HCT116 (cell line): Measurements from ENCODE around the gene ANKRD39. TPM values are rescaled to one million over a fixed set of nuclear protein-coding genes. Genes with fewer than 3 reads are reported as not detected.
A peak's percentile ranks its signal among the peaks of the same experiment; 100 is the strongest.

Source experiments
- ATAC-seq: fragments of 200-7000 bp; cut with Tn5 transposase; 2 replicates; pipeline ENCODE4 v1.9.1; 2020; ENCODE audit warnings: mild to moderate bottlenecking, moderate library complexity
- BruUV-seq: library from RNA; stranded (reverse); fragments of 400-500 nt; replicated peaks from 2 replicates; lab custom pipeline; 2021; lab: Mats Ljungman, UMichigan
- CTCF ChIA-PET: fragments of 300-600 bp; sonication (Branson Sonifier 250); formaldehyde crosslinking; loops from one replicate; lab custom pipeline; 2021; ENCODE audit warnings: antibody characterized with exemption; lab: Charles Lee
- POLR2A ChIA-PET: fragments of 300-600, 350-600 bp; sonication (Branson Sonifier 250); formaldehyde crosslinking; loops from one replicate; lab custom pipeline; 2021; ENCODE audit warnings: antibody characterized with exemption; lab: Charles Lee
- RAD21 ChIA-PET, 2 experiments: fragments of 300-600 bp; sonication (Branson Sonifier 250); formaldehyde crosslinking; loops; one replicate each; lab custom pipeline; 2023; ENCODE audit warnings: low total read pairs in 2 of 2; ENCODE audit not compliant: uncharacterized antibody in 2 of 2, unreplicated experiment in 2 of 2, low non-redundant PET in 1 of 2; lab: Charles Lee
- DNase-seq: peaks from one replicate; pipeline ENCODE4 v3.0.0-alpha.2; 2010; ENCODE audit warnings: low read depth, low spot score
- H2AFZ ChIP-seq: fragments of 200-600 bp; shearing (Covaris generic), sonication (generic); 2 replicates; pipeline ENCODE4 v1.6.1; 2017; ENCODE audit warnings: low read depth, mixed run types, mixed read lengths, antibody characterized with exemption, low read length; ENCODE audit not compliant: poor library complexity, severe bottlenecking
- H3K27ac ChIP-seq: 2 replicates; pipeline ENCODE4 v1.5.1; 2012; ENCODE audit warnings: low read depth, low read length
- H3K27me3 ChIP-seq: fragments of 200-600 bp; sonication (generic); 2 replicates; pipeline ENCODE4 v1.6.1; 2016; ENCODE audit warnings: mixed run types, low read length, mixed read lengths; ENCODE audit not compliant: insufficient read depth
- H3K36me3 ChIP-seq, 2 experiments: fragments of 200-500 bp in 1 of 2; fragments of 200-600 bp in 1 of 2; sonication (Bioruptor generic) in 1 of 2; sonication (generic) in 1 of 2; 2 replicates each; pipeline versions ENCODE4 v1.5.1 to v1.6.1; 2014 to 2016; ENCODE audit warnings: low read length in 2 of 2, inconsistent platforms in 1 of 2, mixed read lengths in 1 of 2, mixed run types in 1 of 2; ENCODE audit not compliant: insufficient read depth in 2 of 2, control insufficient read depth in 1 of 2
- H3K4me1 ChIP-seq, 2 experiments: fragments of 200-600 bp in 1 of 2; sonication (generic) in 1 of 2; 2 replicates each; pipeline versions ENCODE4 v1.5.1 to v1.6.1; 2012 to 2017; ENCODE audit warnings: low read length in 2 of 2, inconsistent platforms in 1 of 2, mild to moderate bottlenecking in 1 of 2, mixed read lengths in 1 of 2, mixed run types in 1 of 2, moderate library complexity in 1 of 2; ENCODE audit not compliant: insufficient read depth in 2 of 2, control insufficient read depth in 1 of 2
- H3K4me2 ChIP-seq: fragments of 200-600 bp; sonication (generic); 2 replicates; pipeline ENCODE4 v1.6.1; 2017; ENCODE audit warnings: mixed run types, low read length, mixed read lengths
- H3K4me3 ChIP-seq, 2 experiments: fragments of 200-600 bp in 1 of 2; sonication (generic) in 1 of 2; replicated peaks in 1 of 2; 2 replicates each; pipeline ENCODE4 v1.5.1; 2011 to 2016; ENCODE audit warnings: low read length in 2 of 2, control low read depth in 1 of 2, low read depth in 1 of 2, mild to moderate bottlenecking in 1 of 2, mixed read lengths in 1 of 2, mixed run types in 1 of 2
- H3K79me2 ChIP-seq: fragments of 200-600 bp; sonication (generic); 2 replicates; pipeline ENCODE4 v1.6.1; 2017; ENCODE audit warnings: mild to moderate bottlenecking, mixed run types, low read length, moderate library complexity, mixed read lengths; ENCODE audit not compliant: insufficient read depth
- H3K9ac ChIP-seq: fragments of 200-600 bp; sonication (generic); 2 replicates; pipeline ENCODE4 v1.6.1; 2016; ENCODE audit warnings: low read length, mixed read lengths
- H3K9me2 ChIP-seq: fragments of 200-600 bp; sonication (generic), shearing (Covaris generic); 2 replicates; pipeline ENCODE4 v1.6.1; 2017; ENCODE audit warnings: mixed run types, mild to moderate bottlenecking, moderate library complexity; ENCODE audit not compliant: insufficient read depth
- H3K9me3 ChIP-seq, 2 experiments: fragments of 200-500 bp in 1 of 2; fragments of 200-600 bp in 1 of 2; sonication (Bioruptor generic) in 1 of 2; sonication (generic) in 1 of 2; 2 replicates each; pipeline ENCODE4 v1.6.1; 2014 to 2017; ENCODE audit warnings: low read length in 2 of 2, mixed read lengths in 2 of 2, inconsistent platforms in 1 of 2, low read depth in 1 of 2, mild to moderate bottlenecking in 1 of 2, mixed run types in 1 of 2, moderate library complexity in 1 of 2; ENCODE audit not compliant: control insufficient read depth in 1 of 2, insufficient read depth in 1 of 2
- H4K20me1 ChIP-seq: fragments of 200-600 bp; sonication (generic), shearing (Covaris generic); 2 replicates; pipeline ENCODE4 v1.6.1; 2017; ENCODE audit warnings: mixed run types, mild to moderate bottlenecking, moderate library complexity; ENCODE audit not compliant: insufficient read depth
- CBX3 ChIP-seq: IDR thresholded peaks from 2 replicates; pipeline ENCODE4 v1.6.1; 2012; ENCODE audit warnings: low read depth
- EGR1 ChIP-seq: IDR thresholded peaks from 2 replicates; pipeline ENCODE4 v1.6.1; 2012; ENCODE audit warnings: low read depth
- FOSL1 ChIP-seq: IDR thresholded peaks from 2 replicates; pipeline ENCODE4 v1.6.1; 2012; ENCODE audit warnings: low read depth
- POLR2AphosphoS5 ChIP-seq: IDR thresholded peaks from 2 replicates; pipeline ENCODE4 v1.6.1; 2011; ENCODE audit warnings: mild to moderate bottlenecking, low read depth, low read length, moderate library complexity
- TCF7L2 ChIP-seq: IDR thresholded peaks from 2 replicates; pipeline ENCODE4 v1.7.0; 2011; ENCODE audit warnings: borderline replicate concordance, inconsistent platforms; ENCODE audit not compliant: insufficient read depth, insufficient read length; ENCODE audit errors: extremely low read depth
- intact Hi-C: fragments of 100-400 bp; cut with micrococcal nuclease; formaldehyde crosslinking; loops from 2 replicates; pipeline ENCODE4 v1.10.0; 2022
- total RNA-seq: library from RNA; stranded (reverse); gene quantifications from one replicate; pipeline ENCODE4 v1.2.1, GENCODE V29; 2021; ENCODE audit not compliant: unreplicated experiment
- TF ChIP-seq, protein P1 (sequence below): IDR thresholded peaks from 2 replicates; pipeline ENCODE4 v1.6.1; 2012

The ANKRD39 gene
- total RNA-seq, 1 experiment from 2014 or later = 24.2 TPM

DNA sequence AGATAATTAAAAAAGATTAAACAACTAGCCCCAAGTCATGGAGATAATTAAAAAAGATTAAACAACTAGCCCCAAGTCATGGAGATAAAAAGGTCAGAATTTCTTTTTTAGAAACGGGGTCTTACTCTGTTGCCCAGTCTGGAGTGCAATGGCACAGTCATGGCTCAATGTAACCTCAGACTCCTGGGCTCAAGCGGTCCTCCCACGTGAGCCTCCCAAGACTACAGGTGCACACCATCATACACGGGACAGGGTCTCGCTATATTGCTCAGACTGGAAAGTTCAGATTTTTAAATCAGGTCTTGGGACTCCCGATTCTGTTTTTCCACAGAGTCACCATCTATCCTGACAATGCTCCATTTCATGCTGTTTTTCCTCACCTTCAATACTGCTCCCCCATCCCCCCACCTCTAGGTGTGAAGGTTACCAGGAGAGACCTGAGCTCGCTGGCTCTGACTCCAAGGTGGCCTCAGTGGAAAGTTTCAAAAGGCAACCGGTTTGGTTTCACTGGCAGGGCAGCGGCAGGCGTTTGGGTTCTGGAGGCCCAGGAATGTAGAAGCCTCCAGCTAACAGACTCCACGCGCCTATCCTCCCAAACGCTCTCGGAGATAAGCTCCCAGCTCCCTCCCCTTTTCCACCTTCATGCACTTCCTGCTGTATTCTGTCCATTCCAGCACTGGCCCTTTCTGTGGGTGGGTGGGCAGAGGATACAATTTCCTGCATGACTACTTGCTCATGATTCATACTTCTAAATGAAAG lies 15.0 kb upstream of the ANKRD39 start:
- H3K4me1 ChIP-seq = peaks cover 28 to 53% of the 10 kb centered on the region in 2 experiments
- intact Hi-C loops = no loop called here
- H3K9ac ChIP-seq = no peak overlapping the region
- no peak for DNase-seq
- no peak overlapping the region for H3K4me3 ChIP-seq
- H3K36me3 ChIP-seq = no peaks in the 10 kb centered on the region; a peak in 1 of 4 replicates
- no peaks in the 10 kb centered on the region for H3K9me2 ChIP-seq
- ATAC-seq = no peak
- POLR2A ChIA-PET = no interaction called here
- TF ChIP-seq CBX3 (no peak), EGR1 (0 out of 2 replicates have a peak, but pooled peaks have one; percentile 16)
- TF ChIP-seq, all 23 proteins: peak for 1
- ChIA-PET CTCF (interaction anchor here (1.7 kb wide), 1 partner anchor 14 kb away, joined by 6 read pairs; the partner anchor contains the start of gene ANKRD39), RAD21 (no interaction called here)
- Histone ChIP-seq H3K9me3 (no peaks in the 10 kb centered on the region), H2AFZ (no peak overlapping the region), H3K27me3 (no peaks in the 10 kb centered on the region), H3K79me2 (peaks cover 10% of the 10 kb centered on the region; the same call in 1 of the 2 replicates), H3K27ac (no peak overlapping the region), H3K4me2 (no peak overlapping the region; the same call in 1 of the 2 replicates), H4K20me1 (no peaks in the 10 kb centered on the region)
- no TSS peak for BruUV-seq

DNA sequence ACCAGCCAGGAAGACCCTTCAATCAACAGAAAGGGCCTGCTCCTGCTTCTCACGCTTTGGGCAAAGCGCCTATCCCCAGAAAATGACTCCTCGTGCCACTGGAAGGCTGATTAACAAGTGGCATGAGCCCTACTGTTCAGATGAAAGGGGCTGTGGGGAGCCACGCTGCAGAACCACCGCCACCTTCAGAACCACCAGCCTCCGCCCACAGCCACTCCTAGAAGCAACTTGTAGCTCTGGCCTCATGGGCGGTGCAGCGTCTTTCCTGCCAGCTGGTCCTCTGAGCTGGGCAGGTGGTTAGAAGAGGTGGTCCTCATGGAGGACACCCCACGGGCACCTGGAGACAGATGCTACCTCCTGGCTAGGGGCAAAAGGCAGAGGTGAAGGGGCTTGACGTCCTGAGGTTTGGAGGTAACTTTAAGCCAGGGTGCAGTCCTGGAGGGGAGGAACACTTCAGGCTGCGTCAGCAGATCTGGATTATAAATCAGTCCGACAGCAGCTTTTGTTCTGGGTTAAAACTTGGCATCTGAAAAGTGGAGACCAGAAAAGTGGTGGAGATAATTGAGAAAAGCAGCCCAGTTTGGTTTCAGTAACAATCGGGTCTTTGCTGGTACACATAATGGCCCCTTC lies 12.9 kb upstream of the ANKRD39 start:
- H3K27ac ChIP-seq = peak overlapping the region; percentile 93; the same call in 1 of the 2 replicates
- no peaks in the 10 kb centered on the region for H4K20me1 ChIP-seq
- 0 out of 2 replicates have a peak, but pooled peaks have one; percentile 24 for TF ChIP-seq POLR2AphosphoS5
- TF ChIP-seq TCF7L2 = peak; percentile 17
- TF ChIP-seq, protein P1, sequence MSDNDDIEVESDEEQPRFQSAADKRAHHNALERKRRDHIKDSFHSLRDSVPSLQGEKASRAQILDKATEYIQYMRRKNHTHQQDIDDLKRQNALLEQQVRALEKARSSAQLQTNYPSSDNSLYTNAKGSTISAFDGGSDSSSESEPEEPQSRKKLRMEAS = peak; percentile 27; the same call in 1 of the 2 replicates
- TF ChIP-seq FOSL1 = no peak
- H3K27me3 ChIP-seq = no peaks in the 10 kb centered on the region
- CTCF ChIA-PET = interaction anchor here (1.5 kb wide), 1 partner anchor 13 kb away, joined by 9 read pairs; the partner anchor contains the start of gene ANKRD39
- H3K9me2 ChIP-seq = no peaks in the 10 kb centered on the region
- DNase-seq = no peak
- RAD21 ChIA-PET = no interaction called here
- H3K36me3 ChIP-seq = no peaks in the 10 kb centered on the region; a peak in 2 of 4 replicates
- BruUV-seq = TSS peak; percentile 73
- 0 out of 2 replicates have a peak, but pooled peaks have one; percentile 11 for ATAC-seq
- intact Hi-C loops = no loop called here
- H3K4me2 ChIP-seq = peak overlapping the region; percentile 95
- H3K4me3 ChIP-seq = peak overlapping the region; percentile 66 to 82
- peak overlapping the region; percentile 92 for H3K9ac ChIP-seq
- H3K79me2 ChIP-seq = peaks cover 25% of the 10 kb centered on the region; the same call in 1 of the 2 replicates
- H3K9me3 ChIP-seq = no peaks in the 10 kb centered on the region
- H3K4me1 ChIP-seq = peaks cover 30 to 47% of the 10 kb centered on the region in 2 experiments
- no peak overlapping the region for H2AFZ ChIP-seq
- POLR2A ChIA-PET = no interaction called here
